ENCODE measurements around the gene A1BG. TPM values are rescaled to one million over a fixed set of nuclear protein-coding genes. Genes with fewer than 3 reads are reported as not detected.

The A1BG gene
- total and polyA plus RNA-seq, 2 of the 13 experiments (the other 11 are each of a cell fraction or from before 2014, with no cell fraction given), result 14.7 to 41.4 TPM

GRCh38 chr19:58355908-58356765 lies 2.8 kb upstream of the A1BG start:
- H3K4me1 ChIP-seq (ENCODE audit: insufficient read depth, low read length), result peaks cover 41% of the 10 kb centered on the region
- H2AFZ ChIP-seq (ENCODE audit: low read length), result no peak overlapping the region
- 96% methylated on average over 89 of the region's 94 CpGs for WGBS (ENCODE audit: low lambda C conversion rate)
- intact Hi-C loops (cut with micrococcal nuclease; ENCODE audit: unreplicated experiment) (no loop called here), in situ Hi-C loops (cut with HindIII; ENCODE audit: extremely low pct_ligation_motif_present, low pct_unique_long_range_greater_than_20kb) (no loop called here)
- TF ChIP-seq ZHX1 (CRISPR knock-in tag; IDR thresholded peaks at IDR 0.05; ENCODE audit: low read depth) (peak; percentile 39; the same call in 1 of the 2 replicates), ZFP91 (CRISPR knock-in tag; IDR thresholded peaks at IDR 0.05; ENCODE audit: borderline replicate concordance) (no peak), ZNF329 (CRISPR knock-in tag; IDR thresholded peaks at IDR 0.05; ENCODE audit: low read depth) (no peak), GFI1 (CRISPR knock-in tag; IDR thresholded peaks at IDR 0.05; ENCODE audit: borderline replicate concordance) (no peak), USF2 (IDR thresholded peaks at IDR 0.05; ENCODE audit: low read depth, low read length) (no peak), USF2 (CRISPR knock-in tag; IDR thresholded peaks at IDR 0.05; ENCODE audit: borderline replicate concordance) (no peak), PAF1 (CRISPR knock-in tag; IDR thresholded peaks at IDR 0.05) (no peak), ZNF782 (CRISPR knock-in tag; IDR thresholded peaks at IDR 0.05; ENCODE audit: borderline replicate concordance) (no peak), ZNF414 (CRISPR knock-in tag; IDR thresholded peaks at IDR 0.05) (no peak), AGO2 (optimal IDR thresholded peaks at IDR 0.05; ENCODE audit: low read depth, low read length) (peak; percentile 13)
- H3K27me3 ChIP-seq (ENCODE audit: control insufficient read depth in 1 of 2, insufficient read depth in 2 of 2, low read length in 2 of 2), result no peaks in the 10 kb centered on the region
- no peaks in the 10 kb centered on the region for H4K20me1 ChIP-seq (ENCODE audit: insufficient read depth, low read length)
- no peak overlapping the region for H3K9ac ChIP-seq (ENCODE audit: insufficient read depth, low read depth, low read length)
- BruUV-seq (replicated peaks), result no TSS peak
- DNase-seq (ENCODE audit: low spot score) (no peak), ATAC-seq (no peak), FAIRE-seq (no peak)
- H3K4me3 ChIP-seq (replicated peaks in 1 of 3; ENCODE audit: insufficient read depth in 1 of 3, low read depth in 2 of 3, low read length in 3 of 3), result no peak overlapping the region
- H3K36me3 ChIP-seq (replicated peaks in 1 of 2; ENCODE audit: control insufficient read depth in 1 of 2, insufficient read depth in 2 of 2, low read length in 2 of 2), result no peaks in the 10 kb centered on the region
- POLR2A ChIA-PET, result no interaction called here
- no peaks in the 10 kb centered on the region for H3K9me3 ChIP-seq (ENCODE audit: low read length)
- CTCF ChIA-PET (ENCODE audit: low intra/inter-chr PET ratio, low total read pairs), result no interaction called here
- H3K79me2 ChIP-seq (ENCODE audit: insufficient read depth, low read length), result no peaks in the 10 kb centered on the region
- H3K27ac ChIP-seq (ENCODE audit: extremely low read length, insufficient read depth, low read length), result no peak overlapping the region
- no peak overlapping the region for H3K4me2 ChIP-seq (ENCODE audit: low read depth, low read length)
